T-cell (primary cell): ENCODE results near the gene KRT28. TPM values are rescaled to one million over a fixed set of nuclear protein-coding genes. Genes with fewer than 3 reads are reported as not detected.

Experiments used
- ATAC-seq, 4 experiments: fragments of 200-7000 bp in 3 of 4; fragments of 150-1000 bp in 1 of 4; cut with Tn5 transposase; replicated peaks in 1 of 4; 1 replicate in 3 of 4; 2 replicates in 1 of 4; pipeline ENCODE4 v1.10.0; 2021; ENCODE audit warnings: moderate library complexity in 3 of 4, mild to moderate bottlenecking in 2 of 4, moderate number of reproducible peaks in 1 of 4
- CTCF ChIA-PET, 2 donors: fragments of 300-600 bp; sonication (Branson Sonifier 250); formaldehyde crosslinking; loops; one replicate each; lab custom pipeline; 2022; ENCODE audit warnings: antibody characterized with exemption in 2 of 2; lab: Charles Lee
- POLR2A ChIA-PET, 2 donors: fragments of 300-600 bp; sonication (Branson Sonifier 250); formaldehyde crosslinking; loops; one replicate each; lab custom pipeline; 2022; ENCODE audit warnings: antibody characterized with exemption in 2 of 2; lab: Charles Lee
- DNase-seq, 35 experiments: peaks; one replicate each; pipeline versions ENCODE4 v3.0.0 to v3.0.0-alpha.2; 2013 to 2023
- H3K27ac ChIP-seq: one replicate; pipeline ENCODE4 v1.5.1; 2013; ENCODE audit warnings: low read length
- H3K27me3 ChIP-seq, 2 experiments: replicated peaks in 1 of 2; 1 replicate in 1 of 2; 2 replicates in 1 of 2; pipeline versions ENCODE4 v1.6.1 to v1.7.0; 2013; ENCODE audit warnings: low read length in 1 of 2, mixed read lengths in 1 of 2; ENCODE audit not compliant: control insufficient read depth in 2 of 2, insufficient read depth in 2 of 2; ENCODE audit errors: extremely low read depth in 1 of 2
- H3K36me3 ChIP-seq, 2 donors: 1 replicate in 1 of 2; 2 replicates in 1 of 2; pipeline versions ENCODE4 v1.6.1 to v1.7.0; 2013; ENCODE audit warnings: low read length in 1 of 2; ENCODE audit not compliant: control insufficient read depth in 2 of 2, insufficient read depth in 1 of 2; ENCODE audit errors: extremely low read depth in 1 of 2
- H3K4me1 ChIP-seq, 2 experiments: 1 replicate in 1 of 2; 2 replicates in 1 of 2; pipeline versions ENCODE4 v1.6.1 to v1.7.0; 2013; ENCODE audit warnings: low read length in 2 of 2, mixed read lengths in 1 of 2; ENCODE audit not compliant: insufficient read depth in 2 of 2, control insufficient read depth in 1 of 2; ENCODE audit errors: extremely low read depth in 1 of 2
- H3K4me3 ChIP-seq, 2 donors: 1 replicate in 1 of 2; 2 replicates in 1 of 2; pipeline versions ENCODE4 v1.5.1 to v1.7.0; 2013; ENCODE audit warnings: mild to moderate bottlenecking in 2 of 2, low read length in 1 of 2, moderate library complexity in 1 of 2; ENCODE audit not compliant: control insufficient read depth in 1 of 2; ENCODE audit errors: extremely low read depth in 1 of 2
- H3K9me3 ChIP-seq: 2 replicates; pipeline ENCODE4 v1.7.0; 2013
- H3K27ac Mint-ChIP-seq, 2 donors: one replicate each; pipeline ENCODE4 v1.8.0; 2020 to 2021; ENCODE audit warnings: mild to moderate bottlenecking in 2 of 2, mixed read lengths in 2 of 2
- H3K27me3 Mint-ChIP-seq, 2 donors: one replicate each; pipeline ENCODE4 v1.8.0; 2021 to 2022; ENCODE audit warnings: mixed read lengths in 2 of 2
- H3K36me3 Mint-ChIP-seq: one replicate; pipeline ENCODE4 v1.8.0; 2021; ENCODE audit warnings: mixed read lengths
- H3K4me1 Mint-ChIP-seq, 3 donors: one replicate each; pipeline ENCODE4 v1.8.0; 2020 to 2022; ENCODE audit warnings: mixed read lengths in 3 of 3, mild to moderate bottlenecking in 1 of 3
- H3K4me3 Mint-ChIP-seq, 3 donors: one replicate each; pipeline ENCODE4 v1.8.0; 2020 to 2022; ENCODE audit warnings: mild to moderate bottlenecking in 3 of 3, mixed read lengths in 3 of 3, moderate library complexity in 3 of 3
- H3K9me3 Mint-ChIP-seq, 3 donors: one replicate each; pipeline ENCODE4 v1.8.0; 2020 to 2022; ENCODE audit warnings: mixed read lengths in 3 of 3
- WGBS: methylation state at CpG from one replicate; pipeline ENCODE4 v1.1.5; 2013; ENCODE audit warnings: missing lambda C conversion rate; ENCODE audit not compliant: insufficient coverage; 5-methylcytosine and 5-hydroxymethylcytosine counted together
- total RNA-seq, 35 experiments: library from RNA in 6 of 35; stranded (reverse) in 6 of 35; fragments of 120-200 nt in 1 of 35; gene quantifications; one replicate each; pipeline versions ENCODE4 v1.2.1 to v1.2.4 and lab custom pipeline; 2013 to 2026

KRT28 gene
- total RNA-seq, 5 donors from 2014 or later (not counting 1 experiment from before 2014, with no cell fraction given) = not detected

DNA sequence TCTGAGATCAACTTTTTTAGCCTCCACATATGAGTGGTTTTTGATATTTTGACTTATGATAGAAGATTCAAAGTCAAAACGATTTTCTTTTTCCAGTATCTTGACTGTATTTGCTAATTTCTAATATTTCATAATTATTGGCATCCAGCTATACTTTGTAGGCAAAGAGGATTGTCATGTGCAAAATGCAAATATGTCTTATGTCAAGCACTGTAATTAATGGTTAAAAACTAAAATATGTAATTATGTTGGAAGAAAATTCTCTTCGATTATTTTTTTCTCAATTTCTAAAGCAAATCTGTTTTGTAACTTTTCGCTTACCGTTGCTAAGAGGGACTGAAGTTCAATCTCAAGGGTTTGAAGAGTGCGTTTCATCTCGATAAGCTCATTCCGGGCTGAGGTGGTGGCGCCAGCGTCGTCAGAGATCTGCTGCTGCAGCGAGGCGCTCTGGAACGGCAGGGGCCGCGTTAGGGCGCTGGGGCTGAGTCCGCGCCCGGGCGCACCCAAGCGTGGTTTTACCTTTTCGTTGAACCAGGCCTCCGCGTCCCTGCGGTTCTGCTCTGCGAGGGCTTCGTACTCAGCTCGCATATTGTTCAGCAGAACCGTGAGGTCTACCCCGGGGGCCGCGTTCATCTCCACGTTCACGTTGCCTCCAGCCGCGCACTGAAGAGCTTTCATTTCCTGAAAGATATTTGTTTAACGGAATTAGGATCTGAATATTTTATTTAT, 20.4 kb downstream of the KRT28 start:
- POLR2A ChIA-PET = interaction anchor here in 1 of 2 donors (1.2 kb wide), 1 partner anchor 407 kb away, joined by 3 read pairs; no protein-coding TSS in a partner anchor
- Mint-ChIP-seq H3K27ac (no peak overlapping the region), H3K4me3 (peak overlapping the region; percentile 34 to 64 (median 50)), H3K36me3 (no peaks in the 10 kb centered on the region), H3K4me1 (peaks cover 0 to 8% (median 2%) of the 10 kb centered on the region in 3 donors), H3K9me3 (no peaks in the 10 kb centered on the region), H3K27me3 (peaks cover 60 to 73% of the 10 kb centered on the region in 2 donors)
- peaks cover 13 to 29% of the 10 kb centered on the region in 2 experiments for H3K27me3 ChIP-seq
- H3K4me1 ChIP-seq = peaks cover 0 to 4% of the 10 kb centered on the region in 2 experiments
- H3K4me3 ChIP-seq = peak overlapping the region in 1 of 2 donors; percentile 54
- peak in 16 of 35 experiments; percentile 4 to 40 (median 13) for DNase-seq
- H3K36me3 ChIP-seq = no peaks in the 10 kb centered on the region
- CTCF ChIA-PET = interaction anchor here in 1 of 2 donors (0.6 kb wide), 1 partner anchor 414 kb away, joined by 4 read pairs; no protein-coding TSS in a partner anchor
- H3K27ac ChIP-seq = no peak overlapping the region
- ATAC-seq = peak in 3 of 4 experiments; percentile 51 to 73 (median 68)
- H3K9me3 ChIP-seq = no peaks in the 10 kb centered on the region
- WGBS = 37% methylated on average over 31 of the region's 37 CpGs

DNA sequence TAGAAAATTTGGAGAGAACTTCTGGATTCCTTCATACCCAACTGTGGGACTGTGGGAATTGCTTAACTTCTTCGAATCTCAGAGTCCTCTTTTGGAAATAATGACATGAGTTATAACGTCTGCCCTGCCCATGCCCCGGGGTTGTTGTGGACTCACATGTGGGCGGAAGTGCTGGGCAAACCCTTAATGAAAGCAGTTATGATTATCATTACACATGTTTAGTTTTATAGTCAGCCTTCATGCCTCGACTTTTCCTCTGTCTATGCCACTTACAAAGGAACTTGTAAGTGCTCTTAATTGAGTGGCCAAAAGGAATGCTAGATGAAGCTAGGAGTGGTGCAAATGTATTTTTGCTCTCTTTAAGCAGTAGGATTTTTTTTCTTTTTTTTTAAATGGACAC, 21.3 kb downstream of the KRT28 start:
- POLR2A ChIA-PET = no interaction called here
- H3K27me3 Mint-ChIP-seq = peaks cover 64 to 77% of the 10 kb centered on the region in 2 donors
- H3K36me3 Mint-ChIP-seq = no peaks in the 10 kb centered on the region
- DNase-seq (no peak), ATAC-seq (no peak)
- no CpG with 5 or more reads among the region's 5 CpGs for WGBS
- no peaks in the 10 kb centered on the region for H3K9me3 Mint-ChIP-seq
- peaks cover 0 to 4% of the 10 kb centered on the region in 2 experiments for H3K4me1 ChIP-seq
- H3K36me3 ChIP-seq = no peaks in the 10 kb centered on the region
- H3K4me3 ChIP-seq = no peak overlapping the region
- H3K27ac Mint-ChIP-seq = no peak overlapping the region
- H3K4me1 Mint-ChIP-seq = peaks cover 0 to 8% (median 2%) of the 10 kb centered on the region in 3 donors
- H3K9me3 ChIP-seq = no peaks in the 10 kb centered on the region
- H3K27ac ChIP-seq = no peak overlapping the region
- no peak overlapping the region for H3K4me3 Mint-ChIP-seq
- CTCF ChIA-PET = no interaction called here
- peaks cover 14 to 29% of the 10 kb centered on the region in 2 experiments for H3K27me3 ChIP-seq

DNA sequence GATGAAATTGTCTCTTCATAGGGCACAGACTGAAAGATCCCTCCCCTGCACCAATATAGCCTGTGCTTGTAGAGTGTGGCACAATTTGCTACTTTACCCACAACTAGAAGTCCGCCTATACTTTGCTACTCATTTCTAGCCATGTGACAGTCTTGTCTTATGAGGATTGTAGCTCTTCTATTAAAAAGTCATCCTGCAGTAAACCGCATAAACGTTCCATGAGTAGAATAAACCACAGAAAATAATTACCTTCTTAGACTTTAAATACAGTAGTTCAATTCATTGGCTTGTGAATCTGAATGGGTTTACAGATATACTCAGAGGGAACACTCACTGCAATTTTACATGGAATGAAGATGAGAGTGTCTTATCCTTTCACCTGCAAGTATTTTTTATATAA, 21.8 kb downstream of the KRT28 start:
- H3K27ac ChIP-seq = no peak overlapping the region
- no peak for ATAC-seq
- no peak overlapping the region for H3K27ac Mint-ChIP-seq
- peaks cover 60 to 72% of the 10 kb centered on the region in 2 donors for H3K27me3 Mint-ChIP-seq
- H3K4me3 Mint-ChIP-seq = no peak overlapping the region
- no peak overlapping the region for H3K4me3 ChIP-seq
- H3K4me1 ChIP-seq = peaks cover 0 to 4% of the 10 kb centered on the region in 2 experiments
- no peaks in the 10 kb centered on the region for H3K9me3 Mint-ChIP-seq
- no peak for DNase-seq
- WGBS = no CpG with 5 or more reads among the region's 3 CpGs
- POLR2A ChIA-PET = no interaction called here
- H3K36me3 ChIP-seq = no peaks in the 10 kb centered on the region
- H3K36me3 Mint-ChIP-seq = no peaks in the 10 kb centered on the region
- no peaks in the 10 kb centered on the region for H3K9me3 ChIP-seq
- peaks cover 14 to 29% of the 10 kb centered on the region in 2 experiments for H3K27me3 ChIP-seq
- H3K4me1 Mint-ChIP-seq = peaks cover 0 to 8% (median 2%) of the 10 kb centered on the region in 3 donors
- CTCF ChIA-PET = interaction anchor here in 1 of 2 donors (0.5 kb wide), 1 partner anchor 297 kb away, joined by 6 read pairs; no protein-coding TSS in a partner anchor

DNA sequence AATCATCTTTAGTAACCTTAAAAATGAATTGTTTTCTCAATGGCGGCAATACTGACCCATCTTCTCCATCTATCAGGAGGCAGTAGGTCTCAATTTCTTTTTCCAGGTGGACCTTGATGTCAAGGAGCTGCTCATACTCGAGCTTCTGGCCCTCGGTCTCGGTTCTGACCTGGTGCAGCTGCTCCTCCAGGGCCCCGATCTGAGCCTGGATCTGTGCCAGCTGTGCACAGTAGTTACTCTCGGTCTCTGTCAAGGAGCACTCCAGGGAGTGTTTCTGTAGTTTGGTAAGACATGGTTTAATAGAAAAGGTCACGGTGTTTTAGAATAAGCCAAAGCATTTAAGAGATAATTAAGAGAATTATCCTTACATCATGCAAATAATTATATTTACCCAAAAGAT, 22.3 kb downstream of the KRT28 start:
- peaks cover 0 to 8% (median 2%) of the 10 kb centered on the region in 3 donors for H3K4me1 Mint-ChIP-seq
- H3K27me3 ChIP-seq = peaks cover 17 to 30% of the 10 kb centered on the region in 2 experiments
- no peak overlapping the region for H3K4me3 Mint-ChIP-seq
- no peaks in the 10 kb centered on the region for H3K9me3 Mint-ChIP-seq
- DNase-seq = no peak
- 66% methylated on average over 5 of the region's 7 CpGs for WGBS
- peaks cover 0 to 4% of the 10 kb centered on the region in 2 experiments for H3K4me1 ChIP-seq
- H3K27ac Mint-ChIP-seq = no peak overlapping the region
- no peak overlapping the region for H3K4me3 ChIP-seq
- H3K36me3 Mint-ChIP-seq = no peaks in the 10 kb centered on the region
- POLR2A ChIA-PET = no interaction called here
- H3K27me3 Mint-ChIP-seq = peaks cover 65 to 74% of the 10 kb centered on the region in 2 donors
- no peaks in the 10 kb centered on the region for H3K36me3 ChIP-seq
- no peak overlapping the region for H3K27ac ChIP-seq
- CTCF ChIA-PET = interaction anchor here in 1 of 2 donors (0.5 kb wide), 1 partner anchor 297 kb away, joined by 6 read pairs; no protein-coding TSS in a partner anchor
- no peaks in the 10 kb centered on the region for H3K9me3 ChIP-seq
- ATAC-seq = no peak

DNA sequence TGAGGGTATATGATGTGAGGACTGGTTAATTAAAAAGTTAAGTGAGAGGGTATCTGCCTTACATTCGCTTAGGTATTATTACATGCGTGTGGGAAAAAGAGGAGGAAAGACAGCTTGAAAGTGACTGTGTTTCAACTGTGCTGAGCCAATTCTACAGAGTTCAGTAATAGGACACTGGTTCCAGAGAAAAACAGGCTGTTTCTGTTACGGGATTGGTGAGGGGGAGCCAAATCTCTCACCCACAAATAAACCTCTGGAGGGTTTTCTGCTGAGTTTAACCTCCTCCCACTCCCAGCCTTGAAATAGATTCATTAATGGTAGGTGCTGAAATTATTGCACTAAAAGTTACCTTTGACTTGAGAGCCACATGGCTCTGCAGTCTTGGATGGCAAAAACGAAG, 23.8 kb downstream of the KRT28 start:
- DNase-seq = no peak
- H3K4me1 Mint-ChIP-seq = peaks cover 0 to 8% (median 2%) of the 10 kb centered on the region in 3 donors
- ChIA-PET POLR2A (no interaction called here), CTCF (no interaction called here)
- Histone ChIP-seq H3K27me3 (peaks cover 17 to 29% of the 10 kb centered on the region in 2 experiments), H3K4me3 (no peak overlapping the region), H3K9me3 (no peaks in the 10 kb centered on the region), H3K27ac (no peak overlapping the region), H3K4me1 (peaks cover 0 to 4% of the 10 kb centered on the region in 2 experiments), H3K36me3 (no peaks in the 10 kb centered on the region)
- no peaks in the 10 kb centered on the region for H3K36me3 Mint-ChIP-seq
- ATAC-seq = no peak
- H3K27ac Mint-ChIP-seq = no peak overlapping the region
- peaks cover 68 to 76% of the 10 kb centered on the region in 2 donors for H3K27me3 Mint-ChIP-seq
- WGBS = 100% methylated on average over 1 of the region's 4 CpGs
- no peak overlapping the region for H3K4me3 Mint-ChIP-seq
- no peaks in the 10 kb centered on the region for H3K9me3 Mint-ChIP-seq

DNA sequence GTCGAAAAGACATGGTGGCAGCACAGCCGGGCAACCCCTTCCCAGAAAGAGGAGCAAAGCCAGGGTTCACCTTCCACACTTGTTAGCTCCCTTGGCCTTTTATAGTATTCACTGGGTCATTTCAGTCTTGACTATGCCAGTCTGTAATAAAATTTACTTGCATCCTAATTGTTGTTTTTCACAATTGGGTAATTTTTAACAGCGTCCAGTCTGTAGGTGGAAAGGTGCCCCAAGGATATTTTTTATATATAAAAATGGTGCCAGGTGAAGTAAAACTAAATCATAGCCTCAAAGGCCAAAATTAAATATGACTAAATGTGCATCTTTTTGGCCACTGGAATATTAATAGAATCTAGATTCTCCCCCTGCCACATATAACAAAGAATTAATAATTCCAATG, 27.7 kb downstream of the KRT28 start, which contains the start of gene KRT26:
TSS of gene KRT26 (minus strand) at position 101 of the 400 bp plus-strand sequence. CDS start at position 13, 88 bp downstream.
- Histone ChIP-seq H3K4me3 (no peak within 1 kb of the TSS), H3K27me3 (peaks cover 10 to 21% of the 10 kb centered on the region in 2 experiments), H3K36me3 (no peaks in the 10 kb centered on the region), H3K4me1 (no peaks in the 10 kb centered on the region), H3K27ac (no peak within 1 kb of the TSS), H3K9me3 (no peaks in the 10 kb centered on the region)
- DNase-seq = no peak
- Mint-ChIP-seq H3K27me3 (peaks cover 46 to 56% of the 10 kb centered on the region in 2 donors), H3K9me3 (no peaks in the 10 kb centered on the region), H3K4me3 (no peak within 1 kb of the TSS), H3K27ac (no peak within 1 kb of the TSS), H3K4me1 (no peaks in the 10 kb centered on the region), H3K36me3 (no peaks in the 10 kb centered on the region)
- POLR2A ChIA-PET = no interaction called here
- WGBS = 75% methylated on average over 1 of the region's 3 CpGs
- CTCF ChIA-PET = no interaction called here
- ATAC-seq = no peak
